NB4 (cell line): ENCODE measurements around the gene COMMD8.

Experiments used
- MYC ChIP-seq: IDR thresholded peaks from 2 replicates; pipeline ENCODE4 v1.6.1; 2011; ENCODE audit warnings: low read depth, low read length
- POLR2A ChIP-seq: IDR thresholded peaks from 2 replicates; pipeline ENCODE4 v1.6.1; 2011; ENCODE audit warnings: mild to moderate bottlenecking; ENCODE audit not compliant: insufficient read length; ENCODE audit errors: extremely low read depth
- TF ChIP-seq, protein P1 (sequence below): IDR thresholded peaks from one replicate; pipeline ENCODE4 v1.5.1; 2012; ENCODE audit warnings: low read depth, low read length
- TF ChIP-seq, protein P2 (sequence below): IDR thresholded peaks from 2 replicates; pipeline ENCODE4 v1.6.1; 2011; ENCODE audit warnings: low read depth, low read length

DNA sequence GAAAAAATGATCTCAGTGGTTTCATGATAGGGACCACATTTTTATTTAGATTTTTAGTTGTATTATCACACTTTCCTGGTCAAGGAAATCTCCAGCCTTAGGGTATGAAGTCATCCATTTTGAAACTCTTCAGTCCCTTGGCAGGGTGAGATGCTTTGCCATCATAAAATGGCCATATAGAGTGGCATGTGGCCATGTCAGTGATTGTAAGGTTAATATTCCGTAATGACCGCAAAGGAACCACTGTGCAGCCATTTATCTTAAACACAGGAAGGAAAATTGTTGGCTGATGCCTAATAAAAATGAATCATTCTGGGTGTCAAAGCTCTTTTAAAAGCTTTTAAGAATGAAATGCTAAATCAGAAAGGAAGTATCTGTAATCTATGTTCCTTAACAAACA, 35.6 kb downstream of the COMMD8 start:
- TF ChIP-seq, protein P1, sequence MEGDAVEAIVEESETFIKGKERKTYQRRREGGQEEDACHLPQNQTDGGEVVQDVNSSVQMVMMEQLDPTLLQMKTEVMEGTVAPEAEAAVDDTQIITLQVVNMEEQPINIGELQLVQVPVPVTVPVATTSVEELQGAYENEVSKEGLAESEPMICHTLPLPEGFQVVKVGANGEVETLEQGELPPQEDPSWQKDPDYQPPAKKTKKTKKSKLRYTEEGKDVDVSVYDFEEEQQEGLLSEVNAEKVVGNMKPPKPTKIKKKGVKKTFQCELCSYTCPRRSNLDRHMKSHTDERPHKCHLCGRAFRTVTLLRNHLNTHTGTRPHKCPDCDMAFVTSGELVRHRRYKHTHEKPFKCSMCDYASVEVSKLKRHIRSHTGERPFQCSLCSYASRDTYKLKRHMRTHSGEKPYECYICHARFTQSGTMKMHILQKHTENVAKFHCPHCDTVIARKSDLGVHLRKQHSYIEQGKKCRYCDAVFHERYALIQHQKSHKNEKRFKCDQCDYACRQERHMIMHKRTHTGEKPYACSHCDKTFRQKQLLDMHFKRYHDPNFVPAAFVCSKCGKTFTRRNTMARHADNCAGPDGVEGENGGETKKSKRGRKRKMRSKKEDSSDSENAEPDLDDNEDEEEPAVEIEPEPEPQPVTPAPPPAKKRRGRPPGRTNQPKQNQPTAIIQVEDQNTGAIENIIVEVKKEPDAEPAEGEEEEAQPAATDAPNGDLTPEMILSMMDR = no peak
- TF ChIP-seq POLR2A = no peak
- no peak for TF ChIP-seq MYC
- TF ChIP-seq, protein P2, sequence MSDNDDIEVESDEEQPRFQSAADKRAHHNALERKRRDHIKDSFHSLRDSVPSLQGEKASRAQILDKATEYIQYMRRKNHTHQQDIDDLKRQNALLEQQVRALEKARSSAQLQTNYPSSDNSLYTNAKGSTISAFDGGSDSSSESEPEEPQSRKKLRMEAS = no peak
